RCC 7860 (cell line): ENCODE measurements around the gene SLC10A2.
"Not testable (repeated sequence)": the region's sequence is repeated elsewhere in the genome, so short reads cannot be mapped to it uniquely, and the experiment has no call there.

Source experiments
- DNase-seq: peaks from one replicate; pipeline ENCODE4 v3.0.0-alpha.2; 2015; ENCODE audit warnings: low spot score
- FAIRE-seq: peaks from 2 replicates; lab custom pipeline; 2012; peaks lifted over from hg19 to GRCh38; lab: Jason Lieb, UNC

The SLC10A2 gene, protein sequence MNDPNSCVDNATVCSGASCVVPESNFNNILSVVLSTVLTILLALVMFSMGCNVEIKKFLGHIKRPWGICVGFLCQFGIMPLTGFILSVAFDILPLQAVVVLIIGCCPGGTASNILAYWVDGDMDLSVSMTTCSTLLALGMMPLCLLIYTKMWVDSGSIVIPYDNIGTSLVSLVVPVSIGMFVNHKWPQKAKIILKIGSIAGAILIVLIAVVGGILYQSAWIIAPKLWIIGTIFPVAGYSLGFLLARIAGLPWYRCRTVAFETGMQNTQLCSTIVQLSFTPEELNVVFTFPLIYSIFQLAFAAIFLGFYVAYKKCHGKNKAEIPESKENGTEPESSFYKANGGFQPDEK

DNA sequence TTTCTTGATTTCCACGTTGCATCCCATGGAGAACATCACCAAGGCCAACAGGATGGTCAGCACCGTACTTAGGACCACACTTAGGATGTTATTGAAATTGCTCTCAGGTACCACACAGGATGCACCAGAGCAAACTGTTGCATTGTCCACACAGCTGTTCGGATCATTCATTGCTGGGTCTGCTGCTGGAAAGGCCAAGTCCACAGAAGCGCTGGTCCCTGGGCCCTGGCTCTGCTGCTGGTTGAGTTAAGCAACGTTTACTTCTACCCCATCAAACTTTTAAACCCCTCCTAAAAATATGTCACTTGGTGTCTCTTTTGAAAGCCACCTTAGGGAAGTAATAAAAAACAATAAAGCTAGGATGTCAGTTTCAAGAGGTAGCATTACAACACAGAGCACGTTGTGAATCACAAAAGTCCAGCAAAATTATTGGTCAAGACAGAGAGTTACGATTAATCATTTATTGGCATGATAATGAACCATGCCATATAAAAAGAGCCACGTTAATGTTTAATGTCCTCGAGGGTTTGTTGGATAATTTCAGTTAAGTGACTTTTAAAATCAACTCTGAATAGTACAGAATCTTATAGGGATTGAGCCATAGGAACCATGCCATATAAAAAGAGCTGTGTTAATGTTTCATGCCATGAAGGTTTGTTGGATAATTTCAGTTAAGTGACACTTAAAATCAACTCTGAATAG, at the start of gene SLC10A2:
Gene SLC10A2 (minus strand): TSS at position 339 of the 702 bp plus-strand sequence. CDS start 168 bp downstream, at position 171.
- FAIRE-seq (no peak), DNase-seq (no peak)

DNA sequence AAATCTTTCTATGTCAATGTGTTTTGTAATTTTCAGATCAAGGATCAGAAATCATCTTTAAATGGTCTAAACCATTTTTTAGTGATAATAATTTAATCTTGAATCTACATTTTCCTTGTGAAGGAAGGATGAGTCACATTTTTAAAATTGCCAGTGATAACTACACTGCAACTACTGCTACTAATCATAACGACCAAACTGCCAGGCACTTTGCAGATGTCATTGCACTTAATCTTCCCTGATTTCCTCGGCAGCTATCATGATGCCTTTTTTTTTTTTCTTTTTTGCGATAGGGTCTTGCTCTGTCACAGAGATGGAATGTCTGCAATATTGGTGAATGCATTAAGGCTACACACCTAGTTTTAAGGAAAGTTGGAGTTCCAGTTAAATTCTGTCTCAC, 41.4 kb upstream of the SLC10A2 start:
- FAIRE-seq (no peak), DNase-seq (no peak)

- DNase-seq (no peak), FAIRE-seq (no peak)
Observed at GRCh38 chr13:103104340-103104739, 38.1 kb upstream of the SLC10A2 start.

DNA sequence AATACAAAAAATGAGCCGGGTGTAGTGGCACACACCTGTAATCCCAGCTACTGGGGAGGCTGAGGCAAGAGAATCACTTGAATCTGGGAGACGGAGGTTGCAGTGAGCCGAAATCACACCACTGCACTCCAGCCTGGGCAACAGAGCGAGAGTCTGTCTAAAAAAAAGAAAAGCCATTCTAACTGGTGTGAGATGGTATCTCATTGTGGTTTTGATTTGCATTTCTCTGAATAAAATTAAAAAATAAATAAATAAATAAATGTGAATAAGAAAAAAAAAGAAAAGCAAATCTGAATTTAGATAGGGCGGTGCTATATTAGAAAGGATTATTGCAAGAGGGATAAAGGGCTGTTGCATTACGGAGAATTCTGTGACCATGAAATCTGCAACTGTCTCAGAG, 37.2 kb upstream of the SLC10A2 start:
- not testable (repeated sequence) for FAIRE-seq, DNase-seq

DNA sequence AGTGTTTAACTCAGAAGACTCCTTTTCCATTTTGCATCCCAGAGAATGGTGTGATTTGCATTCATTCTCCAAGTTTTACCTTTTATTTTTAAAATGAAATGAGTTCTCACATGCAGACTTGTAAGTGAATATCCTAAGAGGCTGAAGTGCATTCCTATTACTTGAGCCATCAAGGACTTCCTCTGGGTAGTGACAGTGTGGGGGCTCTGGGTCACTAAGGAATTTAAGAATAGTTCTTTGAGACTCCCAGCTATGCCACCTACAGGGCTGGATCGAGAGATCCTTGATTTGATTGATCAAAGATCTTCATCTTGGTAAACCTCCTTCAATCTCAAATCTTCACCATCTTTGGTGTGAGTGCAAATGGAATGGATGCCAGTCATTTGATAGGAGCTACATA, 36.3 kb upstream of the SLC10A2 start:
- DNase-seq, result no peak
- FAIRE-seq, result no peak

- DNase-seq (no peak), FAIRE-seq (no peak)
Observed at GRCh38 chr13:103101901-103102300, 35.7 kb upstream of the SLC10A2 start.

GRCh38 chr13:103101500-103101899, 35.3 kb upstream of the SLC10A2 start:
- DNase-seq (no peak), FAIRE-seq (no peak)

- FAIRE-seq (no peak), DNase-seq (no peak)
Observed at GRCh38 chr13:103100830-103101229, 34.6 kb upstream of the SLC10A2 start.

DNA sequence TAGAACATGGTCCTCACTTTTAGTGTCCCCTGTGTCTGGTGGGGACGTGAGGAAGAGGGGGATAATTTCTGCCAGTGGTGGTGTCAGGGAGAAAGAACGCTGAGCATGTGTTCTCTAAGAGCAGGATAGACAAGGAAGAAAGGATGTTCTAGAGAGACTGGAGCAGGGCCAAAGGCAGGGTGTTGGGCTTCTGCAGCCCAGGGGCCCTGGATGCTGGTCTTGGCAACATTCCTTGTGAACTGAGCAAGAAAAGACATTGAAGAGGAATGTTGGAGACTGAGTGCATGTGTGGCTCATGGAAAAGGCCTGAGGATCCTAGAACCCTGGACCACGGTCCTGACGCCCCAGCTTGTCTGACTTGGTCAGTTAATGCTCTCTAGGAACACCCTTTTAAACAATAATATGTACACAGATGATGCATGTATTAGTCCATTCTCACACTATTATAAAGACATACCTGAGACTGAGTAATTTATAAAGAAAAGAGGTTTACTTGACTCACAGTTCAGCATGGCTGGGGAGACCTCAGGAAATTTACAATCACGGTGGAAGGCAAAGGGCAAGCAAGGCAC, 33.6 kb upstream of the SLC10A2 start:
- FAIRE-seq (no peak), DNase-seq (no peak)

DNA sequence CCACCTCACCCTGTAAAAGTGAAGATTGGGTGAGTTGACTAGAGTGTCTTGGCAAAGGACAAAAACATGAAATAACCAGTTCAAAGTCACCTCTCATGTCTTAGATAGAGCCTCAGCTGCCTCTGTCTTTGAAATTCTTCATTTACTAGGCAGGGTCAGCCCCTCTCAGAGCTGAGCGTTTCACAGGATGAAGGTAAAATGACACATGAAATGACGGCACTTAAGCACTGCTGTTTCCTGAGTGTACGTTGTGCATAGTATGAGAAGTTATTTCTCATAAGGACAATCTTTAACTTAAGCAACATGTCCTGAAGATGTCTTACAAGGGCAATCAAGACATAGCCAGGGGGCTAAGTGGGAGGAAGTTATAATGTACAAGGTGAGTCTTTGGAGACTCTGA, 32.3 kb upstream of the SLC10A2 start:
- no peak for DNase-seq
- no peak for FAIRE-seq

- DNase-seq (no peak), FAIRE-seq (no peak)
Observed at GRCh38 chr13:103097366-103097928, 31.2 kb upstream of the SLC10A2 start.

DNA sequence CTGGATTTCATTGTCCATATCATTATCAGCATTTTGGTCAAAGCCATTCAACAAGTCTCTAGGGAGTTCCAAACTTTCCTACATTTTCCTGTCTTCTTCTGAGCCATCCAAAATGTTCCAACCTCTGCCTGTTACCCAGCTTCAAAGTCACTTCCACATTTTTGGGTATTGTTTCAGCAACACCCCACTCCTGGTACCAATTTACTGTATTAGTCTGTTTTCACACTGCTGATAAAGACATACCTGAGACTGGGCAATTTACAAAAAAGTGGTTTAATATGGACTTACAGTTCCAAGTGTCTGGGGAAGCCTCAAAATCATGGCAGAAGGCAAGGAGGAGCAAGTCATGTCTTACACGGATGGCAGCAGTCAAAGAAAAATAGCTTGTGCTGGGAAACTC, 27.4 kb upstream of the SLC10A2 start:
- not testable (repeated sequence) for DNase-seq, FAIRE-seq

DNA sequence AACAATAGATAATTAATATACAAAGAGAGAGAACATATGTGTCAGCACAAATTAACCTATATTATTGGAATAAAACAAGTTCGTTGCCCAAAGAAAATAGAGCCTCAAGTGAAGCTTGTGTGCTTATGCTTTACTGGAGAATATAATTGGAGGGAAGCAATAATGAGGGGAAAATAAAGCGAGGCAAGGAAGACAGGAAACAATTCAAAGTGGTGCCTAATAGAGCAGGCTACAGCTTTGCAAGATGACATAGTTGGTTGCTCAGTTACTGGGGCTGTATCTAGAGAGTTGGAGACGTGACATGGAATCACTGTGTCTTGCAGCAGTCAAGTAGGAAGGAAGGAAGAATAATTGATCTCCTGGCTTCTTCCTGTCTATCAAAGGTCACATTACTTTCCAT, 21.1 kb upstream of the SLC10A2 start:
- DNase-seq (no peak), FAIRE-seq (no peak)

GRCh38 chr13:103081435-103081834, 15.2 kb upstream of the SLC10A2 start:
- DNase-seq (no peak), FAIRE-seq (no peak)

DNA sequence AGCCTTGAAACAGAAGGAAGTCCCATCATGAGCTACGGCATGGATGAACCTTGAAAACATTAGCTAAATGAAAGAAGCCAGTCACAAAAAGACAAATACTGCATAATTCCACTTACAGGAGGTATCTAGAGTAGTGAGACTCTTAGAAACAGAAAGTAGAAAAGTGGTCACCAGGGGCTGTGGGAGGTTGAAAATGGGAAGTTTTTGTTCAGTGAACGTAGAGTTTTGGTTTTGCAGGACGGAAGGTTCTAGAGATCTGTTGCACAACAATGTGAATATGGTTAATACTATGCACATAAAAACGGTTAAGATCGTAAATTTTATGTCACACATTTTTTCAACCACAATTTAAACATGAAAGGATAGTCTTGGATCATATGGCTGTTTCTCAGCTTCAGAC, 11.9 kb upstream of the SLC10A2 start:
- FAIRE-seq (no peak), DNase-seq (no peak)

DNA sequence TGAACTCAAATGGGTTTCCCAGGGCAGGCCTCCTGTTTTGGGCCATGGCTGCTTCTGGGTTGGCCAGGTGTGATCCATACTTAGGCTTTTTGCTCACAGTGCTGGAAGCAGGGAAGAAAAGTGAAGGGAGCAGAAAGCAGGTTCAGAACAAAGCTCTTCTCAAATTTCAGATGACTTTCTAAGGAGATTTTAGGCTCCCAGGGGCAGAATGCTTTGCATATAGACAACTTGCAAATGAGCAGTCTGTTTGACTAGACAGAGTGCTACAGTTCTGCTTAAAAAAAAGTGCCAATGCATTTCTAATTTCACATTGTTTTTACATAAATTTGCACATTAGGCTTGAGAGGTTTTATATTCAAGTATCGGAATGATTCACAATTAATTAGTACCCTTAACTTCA, 2.6 kb upstream of the SLC10A2 start:
- DNase-seq (no peak), FAIRE-seq (no peak)

GRCh38 chr13:103067751-103068555, 1.7 kb upstream of the SLC10A2 start:
- DNase-seq, result no peak
- FAIRE-seq, result no peak

- FAIRE-seq (no peak), DNase-seq (no peak)
Observed at GRCh38 chr13:103066781-103067345, 646 bp upstream of the SLC10A2 start.

DNA sequence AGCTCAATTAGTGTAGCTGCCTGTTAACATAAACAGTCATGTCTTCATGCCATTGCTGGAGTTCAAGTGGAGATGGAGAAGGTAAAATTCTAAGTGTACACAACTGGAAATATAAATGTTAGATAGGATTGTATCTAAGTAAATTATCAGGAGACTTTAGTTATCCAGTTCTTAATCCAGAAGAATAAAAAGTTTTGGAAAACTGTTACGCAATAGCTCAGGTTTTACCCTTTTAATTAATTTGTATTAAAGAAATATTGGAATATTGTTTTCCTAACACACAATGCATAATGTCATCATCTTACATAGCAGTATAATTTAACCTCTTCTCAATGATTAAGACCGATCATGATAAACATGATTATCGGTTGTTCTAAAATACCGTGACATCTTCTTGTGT, 2.8 kb downstream of the SLC10A2 start:
- DNase-seq (no peak), FAIRE-seq (no peak)

DNA sequence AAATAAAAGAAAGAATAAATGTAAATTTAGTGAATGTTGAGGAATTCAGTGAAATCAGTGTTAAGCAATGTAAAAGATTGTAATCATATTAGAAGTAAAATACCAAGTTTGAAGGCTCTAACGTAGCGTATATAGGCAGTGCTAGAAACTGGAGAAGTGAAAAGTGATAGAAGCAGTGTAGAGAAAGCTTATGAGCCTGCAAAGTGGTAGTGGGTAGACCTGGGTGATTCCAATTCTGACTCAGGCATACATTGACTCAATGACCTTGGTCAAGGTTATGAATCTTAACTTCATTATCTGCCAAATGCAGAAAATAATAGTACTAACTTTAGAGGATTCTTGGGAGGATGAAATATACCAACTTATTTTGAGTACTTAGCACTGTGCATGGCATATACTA, 4.1 kb downstream of the SLC10A2 start:
- FAIRE-seq, result no peak
- no peak for DNase-seq

DNA sequence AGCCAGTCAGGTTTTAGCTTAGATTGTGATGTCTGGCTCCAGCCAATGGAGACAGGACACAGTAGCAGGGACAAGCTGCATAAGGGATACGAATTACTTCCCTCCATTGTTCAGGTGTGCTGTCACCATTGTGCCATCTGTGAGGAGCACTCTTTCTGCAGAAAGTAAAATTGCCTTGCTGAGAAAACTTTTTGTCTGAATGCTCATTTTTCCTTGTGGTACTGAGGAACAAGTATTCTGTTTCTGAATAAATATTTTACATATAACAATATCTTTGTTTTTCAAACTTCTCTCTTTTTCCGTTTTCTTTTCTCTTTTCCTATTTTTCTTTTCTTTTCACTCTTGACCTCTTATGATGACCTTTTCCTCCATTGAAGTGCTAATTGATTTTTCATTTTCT, 10.2 kb downstream of the SLC10A2 start:
- DNase-seq (no peak), FAIRE-seq (no peak)
